HG03575 (cell line): Measurements from ENCODE around the gene ANXA5.
"Not testable (repeated sequence)": the region's sequence is repeated elsewhere in the genome, so short reads cannot be mapped to it uniquely, and the experiment has no call there.

ENCODE experiments used
- ATAC-seq: cut with Tn5 transposase; IDR thresholded peaks from one replicate; pipeline ENCODE4 v1.9.1; 2021; ENCODE audit not compliant: unreplicated experiment, insufficient number of reproducible peaks, low FRiP score; ENCODE audit errors: extremely low read depth

Gene ANXA5

DNA sequence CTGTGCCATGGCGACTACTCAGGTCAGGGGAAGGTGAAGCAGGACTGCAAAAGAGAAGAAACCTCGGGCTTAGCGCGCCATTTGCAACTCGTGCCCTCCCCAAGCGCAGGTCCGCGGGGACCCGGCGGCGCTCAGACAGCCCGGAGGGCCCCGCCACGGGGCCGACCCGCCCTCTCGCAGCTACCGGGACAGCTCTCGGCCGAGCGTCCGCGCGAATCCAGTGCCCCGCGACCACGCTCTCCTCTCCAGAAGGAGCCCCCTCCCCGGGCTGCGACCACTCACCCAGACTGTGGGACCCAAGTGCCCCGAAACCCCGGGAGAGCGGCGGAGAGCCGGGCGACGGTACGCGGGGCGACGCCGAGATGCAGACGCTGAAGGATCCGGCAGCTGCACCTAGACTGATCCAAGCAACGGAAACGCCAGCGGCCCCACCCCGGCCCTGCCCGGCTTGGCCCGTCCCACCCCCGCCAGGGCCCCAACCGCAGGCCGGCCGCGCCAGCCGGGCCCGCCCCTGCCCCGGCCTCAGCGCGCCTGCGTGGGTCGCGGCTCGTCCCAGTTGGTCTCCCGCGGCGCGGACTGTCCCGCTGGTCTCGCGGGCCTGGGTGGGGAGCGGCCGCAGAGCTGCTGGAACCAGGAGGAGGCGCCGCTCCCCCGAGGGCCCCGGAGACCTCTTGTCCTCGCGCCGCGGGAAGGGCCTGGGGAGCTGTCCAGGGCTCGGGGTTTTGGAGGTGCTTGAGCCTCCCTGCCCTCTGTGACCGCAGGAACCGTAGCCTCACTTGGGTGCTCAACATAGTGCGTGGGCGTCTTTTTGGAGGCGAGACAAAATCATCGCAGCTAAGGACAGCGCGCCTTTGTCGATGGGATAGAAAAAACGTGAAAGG, at the start of gene ANXA5:
Gene ANXA5, minus strand, starts transcription at position 400 of the 881 bp plus-strand sequence. Its CDS starts 391 bp downstream, at position 9.
- ATAC-seq: peak; percentile 46

DNA sequence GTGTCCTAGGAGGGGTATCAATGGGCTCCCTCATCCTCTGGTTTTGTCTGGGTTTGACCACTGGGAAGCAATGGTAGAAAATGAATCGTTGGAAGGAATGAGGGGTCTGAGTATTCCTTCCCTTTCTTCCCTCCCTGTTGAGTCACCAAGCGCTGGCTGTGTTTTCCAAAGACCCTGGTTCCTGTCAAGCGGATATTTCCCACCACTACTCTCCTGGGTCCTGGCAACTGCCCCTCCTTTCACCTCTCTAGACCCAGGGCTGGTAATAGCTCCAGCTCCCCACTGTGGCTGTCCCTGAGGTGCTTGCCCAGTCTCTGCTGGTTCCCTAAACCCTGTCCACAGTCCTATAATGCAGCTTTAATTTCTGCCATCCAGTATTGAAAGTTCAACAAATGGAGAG, 46.0 kb upstream of the ANXA5 start:
- ATAC-seq: no peak

DNA sequence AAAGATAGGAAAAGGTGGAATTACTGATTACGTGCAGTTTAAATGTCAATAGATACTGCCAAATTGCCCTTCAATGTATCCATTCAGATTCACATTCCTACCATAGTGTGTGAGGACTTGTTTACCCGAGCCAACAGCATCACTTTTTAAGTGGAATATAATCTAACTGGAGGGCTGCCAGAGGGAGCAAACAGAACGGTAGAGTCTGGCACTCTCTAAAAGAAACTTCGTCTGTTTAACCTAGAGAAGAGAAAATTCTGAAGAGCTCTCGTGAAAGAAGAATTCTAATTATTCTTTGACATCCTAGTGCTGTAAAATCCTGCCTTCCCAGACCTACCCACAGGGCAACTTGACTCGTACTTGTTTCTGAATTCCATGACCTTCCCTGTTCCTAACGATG, 45.0 kb upstream of the ANXA5 start:
- ATAC-seq: no peak

DNA sequence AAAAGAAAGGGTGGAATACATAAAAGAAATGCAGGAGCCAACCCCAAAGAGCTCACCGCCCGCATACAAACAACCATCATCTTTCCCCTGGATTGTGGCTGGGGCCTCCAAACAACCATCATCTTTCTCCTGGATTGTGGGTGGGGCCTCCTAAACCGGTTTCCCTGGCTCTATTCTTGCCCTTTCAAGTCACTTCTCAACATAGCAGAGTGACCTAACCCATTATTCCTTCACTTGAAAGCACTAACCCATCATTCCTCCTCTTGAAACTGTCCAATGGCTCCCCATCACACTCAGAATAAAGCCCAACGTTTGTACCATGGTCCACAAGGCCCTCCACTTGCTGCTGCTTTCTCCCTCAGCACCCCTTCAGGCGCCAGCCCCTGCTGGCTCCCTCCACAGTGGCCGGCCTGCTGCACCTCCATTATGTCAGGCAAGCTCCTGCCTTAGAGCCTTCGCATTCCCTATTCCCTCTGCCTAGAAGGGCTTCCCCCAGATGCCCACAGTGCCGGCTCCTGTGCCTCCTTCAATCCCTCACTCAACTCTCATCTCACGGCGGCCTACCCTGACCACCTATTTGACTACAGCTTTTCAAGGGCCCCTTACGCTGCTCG, 44.1 kb upstream of the ANXA5 start:
- no peak for ATAC-seq

DNA sequence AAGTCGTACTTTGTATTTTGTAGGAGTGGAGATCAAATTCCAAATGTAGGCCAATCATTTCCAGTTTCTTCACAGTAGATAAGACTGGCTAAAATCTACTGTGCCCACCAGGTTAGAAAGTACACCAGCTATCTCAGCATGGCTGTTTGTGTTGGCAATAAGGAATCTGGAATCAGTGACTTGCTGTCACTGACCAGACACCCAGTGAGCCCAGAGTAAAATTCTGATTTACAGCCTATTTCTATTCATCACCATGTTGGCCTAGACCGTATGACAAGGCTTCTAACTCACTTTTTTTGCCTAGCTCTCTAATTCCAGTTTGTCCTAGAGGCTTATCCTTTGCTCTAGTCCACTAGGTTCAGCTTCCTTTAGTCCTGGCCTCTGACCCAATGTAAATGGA, 42.8 kb upstream of the ANXA5 start:
- no peak for ATAC-seq

DNA sequence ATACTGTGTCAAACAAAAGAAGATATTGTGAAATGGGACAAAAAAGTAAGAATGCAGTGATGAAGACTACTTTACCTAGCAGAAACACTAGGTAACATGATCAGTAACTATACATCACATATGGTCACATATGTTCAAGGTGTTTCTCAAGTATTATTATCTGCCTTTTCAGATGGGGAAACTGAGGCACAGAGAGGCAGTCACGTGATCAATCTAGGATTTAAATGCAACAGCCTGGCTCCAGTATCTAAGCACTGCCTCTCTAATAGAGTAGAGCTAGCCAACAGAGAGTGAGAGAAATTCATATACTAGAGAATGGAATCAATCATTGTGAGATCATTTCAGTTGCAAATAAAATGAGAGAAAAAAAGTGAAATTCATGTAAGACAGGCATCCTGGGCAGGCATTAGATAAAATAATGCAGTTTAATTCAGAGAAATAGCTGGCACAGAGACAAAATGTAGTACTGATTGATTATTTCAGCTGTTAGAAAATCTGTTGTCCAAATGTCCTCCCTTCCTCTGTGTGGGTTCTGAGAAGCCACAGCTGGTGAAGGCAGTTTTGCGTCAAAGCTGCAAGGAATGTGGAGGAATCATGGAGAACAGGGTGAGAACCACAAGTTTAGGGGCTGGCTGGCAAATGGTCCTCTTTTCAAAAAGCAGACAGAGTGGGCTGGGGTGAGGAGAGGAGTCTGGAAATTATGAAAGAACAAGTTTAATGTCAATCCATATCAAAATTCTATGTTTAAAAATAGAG, 42.2 kb upstream of the ANXA5 start:
- ATAC-seq: no peak

DNA sequence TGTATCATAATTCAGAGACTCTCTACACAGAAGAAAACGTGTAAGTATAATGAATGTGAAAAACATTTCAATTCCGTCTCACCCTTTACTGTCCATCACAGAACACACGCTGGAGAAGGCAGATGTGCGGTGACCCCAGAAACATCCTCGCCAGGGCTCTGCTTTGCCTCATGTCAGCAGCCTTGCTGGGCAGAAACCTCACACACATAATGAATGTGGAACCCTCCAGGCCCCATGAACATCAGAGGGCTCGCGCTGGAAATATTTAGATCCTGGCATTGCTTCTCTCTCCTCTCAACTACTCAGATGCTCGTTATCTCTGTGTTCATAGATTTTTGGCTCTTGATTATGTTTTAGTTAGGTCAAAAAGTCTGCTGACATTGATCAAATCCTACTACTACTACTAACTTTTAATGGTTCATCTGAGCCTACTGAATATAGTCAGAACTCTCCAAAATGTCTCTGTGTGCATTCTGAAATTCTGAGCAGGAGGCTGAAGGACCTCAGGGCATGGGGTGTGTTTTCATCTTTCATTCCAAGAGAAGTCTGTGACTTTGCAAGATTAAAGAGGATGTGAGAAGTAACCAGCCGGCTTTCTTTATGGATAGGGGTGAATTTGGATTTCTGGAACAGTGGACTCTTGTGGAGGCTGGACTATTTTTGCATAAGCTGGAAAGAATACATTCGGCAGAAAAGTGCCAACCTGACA, 41.2 kb upstream of the ANXA5 start:
- ATAC-seq: no peak

DNA sequence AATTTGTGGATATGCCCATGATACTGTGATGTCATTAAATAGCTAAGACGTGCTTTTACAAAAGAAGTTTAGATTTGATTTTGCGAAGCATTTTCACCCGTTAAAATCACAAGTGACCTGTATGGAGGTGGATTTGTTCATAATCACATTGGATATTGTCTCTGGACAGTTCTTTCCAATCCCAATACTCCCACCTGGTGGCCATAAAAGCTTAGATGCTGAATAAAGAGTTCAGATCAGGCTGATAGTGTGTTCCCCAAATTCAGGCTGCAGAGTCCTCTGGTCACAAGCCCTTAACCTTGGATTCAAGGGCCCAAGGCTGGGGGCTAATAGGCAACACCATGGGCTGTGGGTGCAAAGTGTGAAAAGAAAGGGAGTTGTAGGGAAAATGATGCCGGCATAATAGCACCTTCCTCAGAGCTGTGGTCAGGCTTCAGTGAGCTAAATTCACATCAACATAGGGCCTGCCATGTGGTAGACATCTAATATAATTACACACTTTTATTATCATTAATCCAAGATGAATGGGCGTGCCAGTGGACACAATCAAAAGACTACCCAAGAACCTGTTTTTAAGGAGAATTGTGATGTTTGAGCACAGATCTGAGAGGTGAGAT, 40.1 kb upstream of the ANXA5 start:
- ATAC-seq: no peak

DNA sequence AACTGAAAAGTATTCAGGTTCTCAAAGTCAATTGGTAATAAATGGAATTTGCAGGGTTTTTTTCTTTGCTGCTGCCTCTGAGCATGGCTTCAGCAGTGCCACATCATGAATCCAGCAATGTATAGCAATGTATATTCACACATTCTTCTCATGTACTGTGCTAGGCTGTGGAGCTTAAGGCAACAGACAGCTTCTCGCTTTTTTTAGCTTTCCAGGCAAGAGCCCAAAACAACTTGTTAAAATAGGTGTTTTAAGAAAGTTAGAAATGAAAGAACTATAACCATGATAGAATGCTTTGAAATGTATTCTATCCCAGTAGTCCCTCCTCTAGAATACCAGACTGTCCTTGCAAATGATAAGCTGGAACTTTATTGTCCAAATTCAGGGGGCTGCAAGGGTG, 37.8 kb upstream of the ANXA5 start:
- ATAC-seq: no peak

DNA sequence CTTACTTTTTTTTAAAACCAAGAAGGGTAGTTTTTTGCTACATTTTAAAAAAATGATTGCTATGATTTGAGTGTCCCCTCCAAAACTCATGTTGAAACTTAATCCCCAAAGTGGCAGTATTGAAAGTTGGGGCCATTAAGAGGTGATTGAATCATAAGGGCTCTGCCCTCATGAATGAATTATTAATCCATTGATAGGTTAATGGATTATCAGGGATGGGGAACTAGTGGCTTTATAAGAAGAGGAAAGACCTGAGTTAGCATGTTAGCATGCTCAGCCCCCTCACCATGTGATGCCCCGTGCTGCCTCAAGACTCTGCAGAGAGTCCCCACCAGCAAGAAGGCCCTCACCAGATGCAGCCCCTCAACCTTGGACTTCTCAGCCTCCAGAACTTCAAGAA, 37.2 kb upstream of the ANXA5 start:
- ATAC-seq: no peak

DNA sequence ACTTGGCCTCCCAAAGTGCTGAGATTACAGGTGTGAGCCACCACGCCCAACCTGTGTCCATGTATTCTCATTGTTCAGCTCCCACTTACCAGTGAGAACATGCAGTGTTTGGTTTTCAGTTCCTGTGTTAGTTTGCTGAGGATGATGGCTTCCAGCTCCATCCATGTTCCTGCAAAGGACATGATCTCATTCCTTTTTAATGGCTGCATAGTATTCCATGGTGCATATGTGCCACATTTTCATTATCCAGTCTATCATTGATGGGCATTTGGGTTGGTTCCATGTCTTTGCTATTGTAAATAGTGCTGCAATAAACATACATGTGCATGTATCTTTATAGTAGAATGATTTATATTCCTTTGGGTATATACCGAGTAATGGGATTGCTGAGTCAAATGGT, 33.0 kb upstream of the ANXA5 start:
- ATAC-seq: not testable (repeated sequence)

DNA sequence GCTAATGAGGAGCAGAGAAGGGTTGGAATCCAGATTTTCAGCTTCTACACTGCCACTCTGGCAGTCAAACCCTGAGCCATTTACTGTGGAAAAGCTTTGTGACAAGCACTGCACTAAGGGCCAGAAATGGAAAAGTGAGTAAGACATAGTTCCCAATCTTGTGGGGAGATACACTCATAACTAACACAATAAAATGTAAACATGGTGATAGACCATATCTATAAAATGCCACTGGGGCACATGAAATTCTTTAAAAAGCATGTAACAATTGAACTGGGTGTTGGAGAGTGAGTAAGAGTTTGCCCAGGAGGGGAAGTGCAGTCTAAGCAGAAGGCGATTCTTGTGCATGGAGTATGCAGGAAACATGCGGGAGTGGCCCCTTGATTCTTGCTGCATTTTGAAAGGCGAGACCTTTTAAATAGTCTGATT, 32.0 kb upstream of the ANXA5 start:
- ATAC-seq: no peak

DNA sequence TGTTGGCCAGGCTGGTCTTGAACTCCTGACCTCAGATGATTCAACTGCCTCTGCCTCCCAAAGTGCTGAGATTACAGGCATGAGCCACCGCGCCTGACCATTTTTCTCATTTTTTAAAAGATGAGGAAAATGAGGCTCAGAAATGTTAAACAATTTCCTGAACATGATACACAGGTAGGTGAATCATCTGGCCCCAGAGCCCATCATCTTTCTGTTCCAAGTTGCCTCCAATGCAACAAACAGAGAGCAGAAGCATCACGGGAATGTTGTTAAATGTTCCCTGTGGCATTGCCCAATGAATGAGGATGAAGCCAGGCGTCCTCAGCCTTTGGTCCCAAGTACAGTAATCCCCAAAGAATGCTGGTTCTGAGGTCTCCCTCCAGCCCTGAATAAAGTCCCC, 31.3 kb upstream of the ANXA5 start:
- ATAC-seq: no peak

DNA sequence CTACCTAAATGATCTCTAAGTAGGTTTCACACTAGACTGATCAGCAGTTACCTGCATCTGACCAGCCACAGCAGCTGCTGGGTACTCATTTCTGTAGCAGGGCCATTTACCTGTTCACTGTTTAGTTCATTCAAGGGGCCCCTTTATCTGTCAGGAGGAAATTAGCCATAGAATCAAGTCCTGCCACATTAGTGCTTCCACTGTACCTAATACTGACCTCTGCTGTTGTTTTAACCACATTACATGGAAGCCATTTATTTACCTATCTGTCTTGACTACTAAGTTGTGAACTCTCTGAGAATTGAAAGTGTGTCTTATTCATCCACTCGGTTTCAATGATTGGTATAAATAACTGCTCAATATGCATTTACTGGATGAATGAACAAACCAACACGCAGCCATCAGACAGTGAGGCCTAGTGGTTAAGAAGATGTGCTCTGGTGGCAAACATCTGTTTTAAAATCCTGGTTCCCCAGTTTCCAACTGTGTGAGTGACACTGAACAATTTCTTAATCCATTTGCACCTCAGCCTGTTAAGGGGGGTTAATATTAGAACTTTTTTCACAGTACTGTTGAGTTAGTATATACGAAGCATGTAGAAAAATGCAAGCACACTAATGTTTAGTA, 30.0 kb upstream of the ANXA5 start:
- peak; percentile 98 for ATAC-seq

DNA sequence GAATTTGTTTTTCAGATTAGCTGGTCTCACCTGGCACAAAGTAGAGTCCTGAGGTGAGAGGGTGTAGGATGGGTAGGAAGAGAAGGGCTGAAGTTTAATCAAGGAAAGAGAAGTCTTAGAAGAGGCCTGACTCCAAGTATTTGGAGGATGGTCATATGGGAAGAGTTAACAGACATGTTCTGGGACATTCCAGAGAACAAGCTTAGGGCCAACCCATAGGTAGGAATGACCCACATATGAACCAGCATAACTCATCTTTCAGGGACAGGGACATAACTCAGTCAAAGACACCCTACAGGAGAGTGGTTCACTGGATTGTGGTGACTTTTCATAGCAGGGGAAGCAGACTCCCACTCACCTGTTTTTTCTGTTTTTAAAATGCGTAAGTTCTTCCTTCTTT, 27.9 kb upstream of the ANXA5 start:
- ATAC-seq: no peak

DNA sequence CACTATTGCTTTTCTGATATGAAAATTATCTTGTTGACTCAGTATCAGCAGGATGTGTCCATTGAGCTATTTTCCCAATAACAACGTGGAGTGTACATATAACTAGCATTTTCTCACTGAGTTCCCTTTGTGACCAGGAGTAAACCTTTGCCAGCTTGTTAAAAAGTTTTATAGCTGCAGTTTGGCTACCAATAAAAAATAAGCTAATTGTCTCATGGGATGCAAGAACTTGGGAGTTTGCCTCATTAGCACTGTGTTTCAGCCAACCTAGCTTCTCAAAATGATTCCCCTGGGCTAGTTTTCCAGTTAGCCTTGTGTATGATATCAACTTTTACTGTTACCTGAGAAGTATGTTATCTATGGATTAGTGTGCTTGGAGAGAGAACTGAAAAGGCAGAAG, 24.9 kb upstream of the ANXA5 start:
- ATAC-seq: no peak

DNA sequence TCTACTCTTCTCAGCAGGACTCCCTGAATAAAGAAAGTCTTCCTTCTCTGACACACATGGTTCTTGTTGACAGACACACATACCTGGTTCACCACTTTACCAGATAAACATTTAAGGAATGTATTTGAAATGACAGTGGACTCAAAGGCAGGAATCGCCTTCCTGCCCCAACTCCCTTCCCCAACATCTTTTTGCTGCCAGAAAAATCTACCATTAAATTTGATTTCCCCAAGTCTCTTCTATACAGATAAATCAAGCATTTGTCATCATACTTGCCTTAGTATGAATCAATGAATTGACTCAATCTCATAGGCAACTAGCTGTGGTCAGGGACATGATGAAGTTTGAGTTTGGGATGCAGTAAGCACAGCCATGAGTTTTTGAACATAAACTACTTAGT, 23.3 kb upstream of the ANXA5 start:
- ATAC-seq: no peak

DNA sequence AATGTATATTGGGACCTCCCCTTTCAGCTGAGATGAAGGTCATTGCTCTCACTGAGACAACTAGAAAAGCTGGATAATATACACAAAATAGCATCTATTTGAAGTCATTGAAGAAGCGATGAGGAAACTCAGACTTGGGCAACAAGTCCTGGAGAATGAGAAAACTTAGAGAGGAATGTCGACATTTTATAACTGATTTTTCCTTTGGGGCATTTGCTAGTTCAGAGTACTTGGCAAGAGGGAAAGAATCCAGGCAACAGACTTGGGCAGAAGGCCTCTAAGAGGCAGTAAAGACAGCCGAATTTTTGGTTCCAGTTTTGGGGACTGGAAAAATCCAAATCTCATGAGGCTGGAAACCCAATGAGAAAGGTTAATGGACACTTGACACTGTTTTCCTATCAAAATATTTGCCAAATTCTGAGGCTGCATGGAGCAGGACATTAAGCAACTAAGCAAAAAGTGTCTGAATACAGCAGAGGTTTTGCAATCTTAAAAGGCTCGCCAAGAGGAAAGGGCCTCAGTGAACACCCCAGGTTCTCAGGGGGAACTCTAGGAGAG, 21.0 kb upstream of the ANXA5 start:
- no peak for ATAC-seq
